Adrenal gland (tissue), 12 donors: Measurements from ENCODE around the gene HOXA10. TPM values are rescaled to one million over a fixed set of nuclear protein-coding genes. Genes with fewer than 3 reads are reported as not detected.

Source experiments
- DNase-seq, 7 donors: peaks; one replicate each; pipeline ENCODE4 v3.0.0-alpha.2; 2019 to 2020
- H3K27ac ChIP-seq, 5 donors: fragments of 200-600 bp; sonication (generic) in 4 of 5; 1 replicate in 3 of 5; 2 replicates in 2 of 5; pipeline versions ENCODE4 v1.5.1 to v1.8.0; 2016 to 2020; ENCODE audit warnings: mild to moderate bottlenecking in 1 of 5
- H3K27me3 ChIP-seq: fragments of 200-600 bp; 2 replicates; pipeline ENCODE4 v1.8.0; 2021
- H3K36me3 ChIP-seq, 2 donors: fragments of 200-600 bp; replicated peaks in 1 of 2; 1 replicate in 1 of 2; 2 replicates in 1 of 2; pipeline versions ENCODE4 v1.5.1 to v1.8.0; 2018 to 2022
- H3K4me1 ChIP-seq, 2 donors: fragments of 200-600 bp; replicated peaks in 1 of 2; 1 replicate in 1 of 2; 2 replicates in 1 of 2; pipeline versions ENCODE4 v1.5.1 to v1.8.0; 2018 to 2021
- H3K4me3 ChIP-seq, 4 donors: fragments of 200-600 bp; sonication (generic) in 3 of 4; one replicate each; pipeline ENCODE4 v1.5.1; 2016 to 2018
- H3K9me3 ChIP-seq, 3 donors: fragments of 200-600 bp; sonication (generic) in 1 of 3; replicated peaks in 1 of 3; 1 replicate in 2 of 3; 2 replicates in 1 of 3; pipeline versions ENCODE4 v1.5.1 to v1.8.0; 2016 to 2021
- CTCF ChIP-seq, 6 experiments: fragments of 450-650 bp in 4 of 6; fragments of 200-600 bp in 2 of 6; sonication (generic) in 1 of 6; IDR thresholded peaks; 1 replicate in 5 of 6; 2 replicates in 1 of 6; pipeline versions ENCODE4 v1.5.1 to v1.8.0; 2016 to 2021; ENCODE audit warnings: antibody characterized with exemption in 6 of 6, mild to moderate bottlenecking in 2 of 6, moderate library complexity in 1 of 6
- POLR2A ChIP-seq, 2 donors: fragments of 450-650 bp; IDR thresholded peaks; one replicate each; pipeline ENCODE4 v1.6.1; 2017; ENCODE audit warnings: antibody characterized with exemption in 2 of 2, mild to moderate bottlenecking in 2 of 2, moderate library complexity in 1 of 2
- WGBS, 4 donors: extraction: QIAGEN DNeasy Blood & Tissue Kit in 2 of 4; methylation state at CpG; one replicate each; pipeline versions ENCODE4 v1.1.5 to v1.1.7; 2013 to 2017; 5-methylcytosine and 5-hydroxymethylcytosine counted together
- intact Hi-C, 2 donors: fragments of 100-400 bp; cut with DNase I; formaldehyde crosslinking; loops; one replicate each; pipeline versions ENCODE4 v1.14.1 to v1.15.0; 2022 to 2023
- polyA plus RNA-seq, 3 donors: library from polyadenylated mRNA; stranded (reverse); fragments of 200-250 nt in 2 of 3; fragments of 350-450 nt in 1 of 3; fragmentation: Illumina TruSeq in 1 of 3; extraction: RNeasy Lipid Tissue Mini Kit (QIAGEN cat#74804) in 1 of 3; gene quantifications; one replicate each; pipeline ENCODE4 v1.2.3, GENCODE V29; 2013 to 2014
- total RNA-seq, 9 donors: library from RNA; depleted of rRNA in 4 of 9; stranded (reverse); fragments of >200 nt in 4 of 9; fragments of 120-200 nt in 1 of 9; fragmentation: NEBNext Ultra II Directional in 1 of 9; extraction: Animal tissue kit (Norgen Biotek cat#: 25700) in 1 of 9; gene quantifications; one replicate each; pipeline versions ENCODE4 v1.1.0 to v1.2.4, GENCODE V29; 2013 to 2023
- donor health status: healthy with polysubstance abuse.
- donor health status: Bipolar disorder and iron deficiency.
- donor health status: DM: yes; HTN: yes; CAD: no.
- donor health status: DM: no; HTN: no; CAD: no.
- donor health status: DM: no; HTN: no; CAD: no.
- donor health status: DM: yes; HTN: yes; CAD: no.

Gene HOXA10
- total and polyA plus RNA-seq, 12 donors = 0.11 to 14.7 (median 11.3) TPM

- intact Hi-C loops = loop anchor here in 1 of 2 donors (10.0 kb wide), 1 partner anchor 1308 kb away; no protein-coding TSS in a partner anchor
- Histone ChIP-seq H3K36me3 (no peaks in the 10 kb centered on the region), H3K9me3 (no peaks in the 10 kb centered on the region), H3K4me1 (peaks cover 19% of the 10 kb centered on the region in 2 donors), H3K27ac (no peak overlapping the region), H3K27me3 (peaks cover 94% of the 10 kb centered on the region), H3K4me3 (no peak overlapping the region)
- no peak for TF ChIP-seq POLR2A (IDR thresholded peaks at IDR 0.05)
- TF ChIP-seq CTCF (IDR thresholded peaks at IDR 0.05) = no peak
- 36 to 56% (median 47%) methylated on average over 4 of the region's 4 CpGs for WGBS, 4 donors
- peak in 5 of 7 donors; percentile 6 to 36 (median 13) for DNase-seq
Measured at GRCh38 chr7:27182285-27182841, 8.2 kb upstream of the HOXA10 start.

GRCh38 chr7:27181795-27182275 lies 7.7 kb upstream of the HOXA10 start:
- no peaks in the 10 kb centered on the region for H3K36me3 ChIP-seq
- TF ChIP-seq POLR2A (IDR thresholded peaks at IDR 0.05) (no peak), CTCF (IDR thresholded peaks at IDR 0.05) (no peak)
- peaks cover 19% of the 10 kb centered on the region in 2 donors for H3K4me1 ChIP-seq
- no peak overlapping the region for H3K4me3 ChIP-seq
- intact Hi-C loops = loop anchor here in 1 of 2 donors (10.0 kb wide), 1 partner anchor 1307 kb away; no protein-coding TSS in a partner anchor
- H3K9me3 ChIP-seq = no peaks in the 10 kb centered on the region
- DNase-seq = peak in 3 of 7 donors; percentile 9 to 42 (median 13)
- H3K27me3 ChIP-seq = peaks cover 89% of the 10 kb centered on the region
- H3K27ac ChIP-seq = no peak overlapping the region
- 69 to 86% (median 77%) methylated on average over 4 of the region's 4 CpGs for WGBS, 4 donors

- Histone ChIP-seq H3K36me3 (no peaks in the 10 kb centered on the region), H3K4me1 (peaks cover 19% of the 10 kb centered on the region in 2 donors), H3K27ac (no peak overlapping the region), H3K9me3 (no peaks in the 10 kb centered on the region), H3K4me3 (no peak overlapping the region), H3K27me3 (peaks cover 78% of the 10 kb centered on the region)
- intact Hi-C loops = loop anchor here in 1 of 2 donors (10.0 kb wide), 1 partner anchor 1306 kb away; no protein-coding TSS in a partner anchor
- WGBS, 4 donors = 69 to 87% (median 81%) methylated on average over 9 to 12 of the region's 12 CpGs
- TF ChIP-seq POLR2A (IDR thresholded peaks at IDR 0.05) (no peak), CTCF (IDR thresholded peaks at IDR 0.05) (no peak)
- DNase-seq = peak in 2 of 7 donors; percentile 7 to 33
Measured at GRCh38 chr7:27180431-27181420, 6.6 kb upstream of the HOXA10 start.
